B cell (primary cell): ENCODE measurements around the gene C1orf35. TPM values are rescaled to one million over a fixed set of nuclear protein-coding genes. Genes with fewer than 3 reads are reported as not detected.

Experiments used
- ATAC-seq: fragments of 200-7000 bp; cut with Tn5 transposase; one replicate; pipeline ENCODE4 v1.10.0; 2021; ENCODE audit warnings: low read depth, mild to moderate bottlenecking, moderate number of reproducible peaks, moderate library complexity
- CTCF ChIA-PET: fragments of 350-600 bp; sonication (Branson Sonifier 250); formaldehyde crosslinking; loops from one replicate; lab custom pipeline; 2021; ENCODE audit warnings: antibody characterized with exemption, inconsistent platforms; lab: Charles Lee
- POLR2A ChIA-PET: fragments of 350-600 bp; sonication (Branson Sonifier 250); formaldehyde crosslinking; loops from one replicate; lab custom pipeline; 2021; ENCODE audit warnings: antibody characterized with exemption; lab: Charles Lee
- DNase-seq: peaks from one replicate; pipeline ENCODE4 v3.0.0; 2013
- H2AFZ ChIP-seq: 2 replicates; pipeline ENCODE4 v1.6.1; 2012; ENCODE audit warnings: mild to moderate bottlenecking, low read depth, low read length; ENCODE audit not compliant: insufficient read depth, poor library complexity, severe bottlenecking
- H3K27ac ChIP-seq, 2 donors: 1 replicate in 1 of 2; 2 replicates in 1 of 2; pipeline ENCODE4 v1.5.1; 2012 to 2013; ENCODE audit warnings: low read length in 2 of 2, mild to moderate bottlenecking in 2 of 2, moderate library complexity in 1 of 2
- H3K27me3 ChIP-seq, 4 experiments: fragments of 200-600 bp in 1 of 4; sonication (generic) in 1 of 4; replicated peaks in 1 of 4; 1 replicate in 2 of 4; 2 replicates in 2 of 4; pipeline versions ENCODE4 v1.6.1 to v1.7.0; 2013 to 2016; ENCODE audit warnings: low read length in 3 of 4, mild to moderate bottlenecking in 2 of 4, mixed read lengths in 1 of 4, moderate library complexity in 1 of 4; ENCODE audit not compliant: insufficient read depth in 4 of 4, control insufficient read depth in 3 of 4; ENCODE audit errors: control extremely low read depth in 1 of 4
- H3K36me3 ChIP-seq, 2 experiments: replicated peaks in 1 of 2; 1 replicate in 1 of 2; 2 replicates in 1 of 2; pipeline versions ENCODE4 v1.6.1 to v1.7.1; 2013; ENCODE audit warnings: low read length in 1 of 2; ENCODE audit not compliant: insufficient read depth in 2 of 2, control insufficient read depth in 1 of 2; ENCODE audit errors: control extremely low read depth in 1 of 2, extremely low read depth in 1 of 2
- H3K4me1 ChIP-seq, 2 donors: fragments of 200-600 bp in 1 of 2; sonication (generic) in 1 of 2; 1 replicate in 1 of 2; 2 replicates in 1 of 2; pipeline versions ENCODE4 v1.5.1 to v1.6.1; 2013 to 2017; ENCODE audit warnings: low read length in 2 of 2; ENCODE audit not compliant: control insufficient read depth in 2 of 2, insufficient read depth in 2 of 2
- H3K4me2 ChIP-seq: replicated peaks from 2 replicates; pipeline ENCODE3; 2012; ENCODE audit warnings: mild to moderate bottlenecking, low read depth, low read length; ENCODE audit not compliant: poor library complexity, severe bottlenecking
- H3K4me3 ChIP-seq, 5 experiments: fragments of 200-600 bp in 1 of 5; sonication (generic) in 1 of 5; 1 replicate in 3 of 5; 2 replicates in 2 of 5; pipeline versions ENCODE4 v1.5.1 to v1.7.0; 2011 to 2016; ENCODE audit warnings: low read length in 4 of 5, mild to moderate bottlenecking in 4 of 5, low read depth in 2 of 5, control low read depth in 1 of 5, moderate library complexity in 1 of 5; ENCODE audit not compliant: insufficient read depth in 1 of 5; ENCODE audit errors: control extremely low read depth in 1 of 5, extremely low read depth in 1 of 5
- H3K79me2 ChIP-seq: fragments of 200-600 bp; sonication (generic); one replicate; pipeline ENCODE4 v1.6.0; 2016; ENCODE audit warnings: low read length; ENCODE audit not compliant: control insufficient read depth, insufficient read depth
- H3K9ac ChIP-seq: fragments of 200-600 bp; sonication (generic); 2 replicates; pipeline ENCODE4 v1.6.1; 2017; ENCODE audit warnings: mild to moderate bottlenecking, low read length, moderate library complexity
- H3K9me3 ChIP-seq, 3 donors: one replicate each; pipeline versions ENCODE4 v1.6.1 to v1.7.1; 2013; ENCODE audit warnings: low read length in 2 of 3; ENCODE audit not compliant: control insufficient read depth in 2 of 3, insufficient read depth in 1 of 3; ENCODE audit errors: control extremely low read depth in 1 of 3
- H4K20me1 ChIP-seq: 2 replicates; pipeline ENCODE4 v1.6.0; 2012; ENCODE audit warnings: mild to moderate bottlenecking, low read length; ENCODE audit not compliant: insufficient read depth, control insufficient read depth, poor library complexity, severe bottlenecking
- H3K27ac Mint-ChIP-seq: one replicate; pipeline ENCODE4 v1.8.0; 2021; ENCODE audit warnings: mixed read lengths
- H3K27me3 Mint-ChIP-seq: one replicate; pipeline ENCODE4 v1.8.0; 2021; ENCODE audit warnings: mixed read lengths
- H3K4me1 Mint-ChIP-seq: one replicate; pipeline ENCODE4 v1.8.0; 2021; ENCODE audit warnings: mixed read lengths
- H3K4me3 Mint-ChIP-seq: one replicate; pipeline ENCODE4 v1.8.0; 2021; ENCODE audit warnings: mixed read lengths
- H3K9me3 Mint-ChIP-seq: one replicate; pipeline ENCODE4 v1.8.0; 2022; ENCODE audit warnings: mixed read lengths; ENCODE audit not compliant: insufficient read depth
- CTCF ChIP-seq: fragments of 200-600 bp; IDR thresholded peaks from one replicate; pipeline ENCODE4 v1.8.0; 2022; ENCODE audit warnings: antibody characterized with exemption, mild to moderate bottlenecking
- EZH2 ChIP-seq: IDR thresholded peaks from 2 replicates; pipeline ENCODE4 v1.6.1; 2012; ENCODE audit warnings: borderline replicate concordance, low read depth, mild to moderate bottlenecking, moderate library complexity, low read length; ENCODE audit not compliant: insufficient read depth, poor library complexity, severe bottlenecking
- WGBS: methylation state at CpG from one replicate; pipeline ENCODE4 v1.1.5; 2013; ENCODE audit warnings: missing lambda C conversion rate; ENCODE audit not compliant: insufficient coverage; 5-methylcytosine and 5-hydroxymethylcytosine counted together
- intact Hi-C: fragments of 100-400 bp; cut with micrococcal nuclease; formaldehyde crosslinking; loops from one replicate; pipeline ENCODE4 v1.10.0; 2022
- polyA plus RNA-seq: library from polyadenylated mRNA; depleted of rRNA; stranded (reverse); fragments of >200 nt; gene quantifications from 2 replicates; pipeline ENCODE4 v1.2.3, GENCODE V29; 2012
- total RNA-seq, 2 donors: library from RNA; stranded (reverse); fragments of 120-200 nt in 1 of 2; gene quantifications; 1 replicate in 1 of 2; 2 replicates in 1 of 2; pipeline versions ENCODE4 v1.2.3 to v1.2.4, GENCODE V29; 2013 to 2022

C1orf35 gene
- total and polyA plus RNA-seq, 2 donors (not counting 1 experiment from before 2014, with no cell fraction given), result 24.1 to 41.0 TPM

DNA sequence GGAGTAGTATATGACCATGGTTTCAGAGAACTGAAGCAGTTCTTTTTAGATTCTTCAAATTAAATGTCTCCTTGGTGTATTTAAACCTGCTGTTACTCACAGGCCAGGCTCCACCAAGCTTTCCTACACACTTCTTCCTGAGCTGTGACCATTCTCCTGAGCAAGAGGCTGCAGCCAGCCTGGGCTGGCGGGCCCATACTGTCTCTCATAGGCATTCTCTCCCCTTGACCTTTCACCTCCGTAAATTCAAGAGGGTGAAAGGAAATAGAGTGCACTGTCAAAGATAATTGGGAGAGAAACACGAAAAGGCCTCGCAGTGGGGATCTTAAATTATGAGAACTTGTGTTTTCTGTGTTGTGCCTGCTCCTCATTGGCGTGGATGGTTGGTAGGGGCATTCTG lies 18.3 kb downstream of the C1orf35 start:
- no peaks in the 10 kb centered on the region for H3K9me3 Mint-ChIP-seq
- intact Hi-C loops, result no loop called here

More for the DNA sequence above, 18.3 kb downstream of the C1orf35 start:
- ChIA-PET POLR2A (no interaction called here), CTCF (interaction anchor here (0.7 kb wide), 1 partner anchor 327 kb away, joined by 3 read pairs; no protein-coding TSS in a partner anchor)
- Mint-ChIP-seq H3K27ac (no peak overlapping the region), H3K4me1 (peaks cover 67% of the 10 kb centered on the region), H3K4me3 (peak overlapping the region; percentile 94), H3K27me3 (no peaks in the 10 kb centered on the region)
- H3K27me3 ChIP-seq, result no peaks in the 10 kb centered on the region
- peak overlapping the region in 1 of 2 donors; percentile 38 for H3K27ac ChIP-seq
- H3K9me3 ChIP-seq, result no peaks in the 10 kb centered on the region
- H3K4me2 ChIP-seq, result peak overlapping the region; percentile 98
- no peak for TF ChIP-seq CTCF
- no peak for TF ChIP-seq EZH2
- H3K4me1 ChIP-seq, result peaks cover 68 to 75% of the 10 kb centered on the region in 2 donors
- WGBS, result 94% methylated on average over 3 of the region's 5 CpGs
- H2AFZ ChIP-seq, result no peak overlapping the region
- H3K4me3 ChIP-seq, result peak overlapping the region in 1 of 5 experiments; percentile 91
- H4K20me1 ChIP-seq, result peaks cover 76% of the 10 kb centered on the region
- H3K79me2 ChIP-seq, result peaks cover 96% of the 10 kb centered on the region
- peak overlapping the region; percentile 93 for H3K9ac ChIP-seq
- DNase-seq (no peak), ATAC-seq (no peak)
- peaks cover 0 to 8% of the 10 kb centered on the region in 2 experiments for H3K36me3 ChIP-seq
